Embryonic facial prominence (tissue), 1 donor: ENCODE results near the gene DDIT4L.
"Not testable (repeated sequence)": the region's sequence is repeated elsewhere in the genome, so short reads cannot be mapped to it uniquely, and the experiment has no call there.

Experiments used
- DNase-seq: peaks from one replicate; pipeline ENCODE4 v3.0.0-alpha.2; 2016; ENCODE audit errors: extremely low spot score

Gene DDIT4L, protein sequence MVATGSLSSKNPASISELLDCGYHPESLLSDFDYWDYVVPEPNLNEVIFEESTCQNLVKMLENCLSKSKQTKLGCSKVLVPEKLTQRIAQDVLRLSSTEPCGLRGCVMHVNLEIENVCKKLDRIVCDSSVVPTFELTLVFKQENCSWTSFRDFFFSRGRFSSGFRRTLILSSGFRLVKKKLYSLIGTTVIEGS

GRCh38 chr4:100189820-100190642 lies at the start of gene DDIT4L:
DDIT4L (minus strand) TSS chr4:100190468; CDS start chr4:100189983, 485 bp downstream.
- no peak for DNase-seq

DNA sequence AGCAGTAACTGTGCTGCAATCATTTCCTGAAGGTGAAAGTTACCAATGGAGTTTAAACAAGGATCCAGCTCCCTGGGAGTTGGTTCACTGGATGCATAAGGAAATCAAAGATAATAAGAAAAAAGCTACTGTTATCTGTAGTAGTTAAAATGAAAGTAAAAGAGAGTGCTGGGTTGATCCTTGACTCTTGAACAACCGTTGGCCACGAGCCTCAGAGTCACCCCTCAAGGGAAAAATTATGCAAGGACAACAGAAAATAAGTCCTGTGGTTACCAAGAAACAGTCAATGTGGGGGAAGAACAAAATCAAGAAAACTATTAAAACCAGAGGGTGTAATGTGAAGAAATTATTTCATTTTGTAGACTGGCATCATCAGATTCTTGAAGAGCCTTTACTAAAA lies 49.7 kb upstream of the DDIT4L start:
- DNase-seq = no peak

DNA sequence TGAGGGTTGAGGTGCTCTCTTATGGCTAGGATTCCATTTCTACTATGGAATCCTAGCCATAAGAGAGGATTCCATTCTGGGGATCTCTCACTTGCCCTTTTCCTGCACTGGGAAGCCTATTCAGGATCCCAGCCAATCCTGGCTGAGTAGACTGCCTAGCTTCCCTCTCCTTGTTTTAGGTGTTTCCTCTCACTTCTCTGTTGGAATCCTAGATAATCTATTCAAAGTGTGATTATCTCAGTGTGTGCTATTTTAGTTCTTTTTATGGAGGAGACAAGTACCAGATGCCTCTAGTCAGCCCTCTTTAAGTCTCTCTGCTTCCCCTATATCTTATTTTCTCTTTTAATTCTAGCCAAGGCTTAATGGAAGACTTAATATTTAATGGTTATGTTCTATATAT lies 34.5 kb upstream of the DDIT4L start:
- no peak for DNase-seq

DNA sequence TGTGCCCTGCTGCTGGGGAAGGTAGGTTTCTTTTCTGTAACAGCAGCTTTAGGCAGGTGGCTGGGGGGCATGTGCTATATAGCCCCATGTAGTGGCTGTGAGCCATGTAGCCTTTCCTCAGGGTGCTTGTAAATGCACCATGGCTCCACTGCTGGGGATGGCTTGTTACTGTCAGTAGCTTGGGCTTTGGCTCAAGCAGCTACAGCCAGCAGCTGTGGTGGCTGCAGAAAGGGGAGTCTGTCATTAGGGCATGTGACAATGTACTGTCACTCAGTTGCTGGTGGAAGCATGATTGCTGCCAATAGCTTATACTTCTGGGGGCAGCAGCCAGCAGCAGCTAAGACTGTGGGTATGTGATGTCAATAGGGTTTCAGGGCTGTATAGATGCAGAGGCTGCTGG lies 33.9 kb upstream of the DDIT4L start:
- DNase-seq = no peak

- DNase-seq = no peak
Observed at GRCh38 chr4:100208964-100209363, 18.7 kb upstream of the DDIT4L start.

DNA sequence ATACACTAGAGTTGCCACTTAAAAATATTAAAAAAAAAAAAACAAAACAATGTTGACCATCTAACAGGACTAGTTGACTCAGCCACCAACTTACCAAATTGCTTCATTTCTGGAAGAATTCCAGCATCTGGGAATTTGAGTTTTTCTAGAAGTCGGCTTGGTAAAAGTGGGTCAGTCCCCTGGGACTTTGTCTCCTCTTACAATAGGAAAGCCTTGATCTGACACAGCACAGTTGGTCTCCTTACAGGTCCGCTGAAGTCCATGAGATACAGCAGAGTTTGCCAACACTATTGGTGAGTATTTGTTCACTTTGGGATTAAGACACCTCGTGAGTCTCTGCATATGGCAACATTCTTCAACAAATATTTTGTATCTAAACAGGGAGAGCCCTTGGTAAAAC lies 18.2 kb upstream of the DDIT4L start:
- DNase-seq = no peak

GRCh38 chr4:100206850-100207249 lies 16.6 kb upstream of the DDIT4L start:
- DNase-seq = no peak

DNA sequence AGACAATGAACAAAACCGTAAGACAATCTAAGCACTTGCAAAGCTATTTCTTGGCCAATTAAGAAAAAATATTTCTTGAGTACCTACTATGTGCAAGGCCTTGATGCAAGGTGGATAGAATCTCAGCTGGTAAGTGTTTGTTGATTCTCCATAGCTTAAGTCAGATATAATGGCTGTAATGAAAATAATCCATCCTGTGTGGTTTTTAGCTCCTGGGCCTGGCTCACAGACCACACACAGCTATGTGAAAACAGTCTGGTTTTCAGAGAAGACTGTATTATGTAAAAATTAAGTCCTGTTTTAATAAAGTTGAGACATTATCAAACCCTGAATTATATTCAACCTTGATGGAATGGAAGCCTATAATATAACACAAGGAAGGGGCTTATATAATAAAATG lies 7.8 kb upstream of the DDIT4L start:
- DNase-seq = no peak

DNA sequence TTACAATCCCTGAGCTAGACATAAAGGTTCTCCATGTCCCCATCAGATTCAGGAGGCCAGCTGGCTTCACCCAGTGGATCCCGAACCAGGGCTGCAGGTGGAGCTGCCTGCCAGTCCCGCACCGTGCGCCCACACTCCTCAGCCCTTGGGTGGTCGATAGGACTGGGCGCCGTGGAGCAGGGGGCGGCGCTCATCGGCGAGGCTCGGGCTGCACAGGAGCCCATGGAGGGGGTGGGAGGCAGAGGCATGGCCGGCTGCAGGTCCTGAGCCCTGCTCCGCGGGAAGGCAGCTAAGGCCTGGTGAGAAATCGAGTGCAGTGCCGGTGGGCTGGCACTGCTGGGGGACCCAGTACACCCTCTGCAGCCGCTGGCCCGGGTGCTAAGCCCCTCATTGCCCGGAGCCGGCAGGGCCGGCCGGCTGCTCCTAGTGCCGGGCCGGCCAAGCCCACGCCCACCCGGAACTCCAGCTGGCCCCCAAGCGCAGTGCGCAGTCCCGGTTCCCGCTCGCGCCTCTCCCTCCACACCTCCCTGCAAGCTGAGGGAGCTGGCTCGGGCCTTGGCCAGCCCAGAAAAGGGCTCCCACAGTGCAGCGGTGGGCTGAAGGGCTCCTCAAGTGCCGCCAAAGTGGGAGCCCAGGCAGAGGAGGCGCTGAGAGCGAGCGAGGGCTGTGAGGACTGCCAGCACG lies 6.3 kb upstream of the DDIT4L start:
- not testable (repeated sequence) for DNase-seq

GRCh38 chr4:100190643-100191600 lies 654 bp upstream of the DDIT4L start:
- no peak for DNase-seq

GRCh38 chr4:100188829-100189228 lies 1.4 kb downstream of the DDIT4L start:
- no peak for DNase-seq

DNA sequence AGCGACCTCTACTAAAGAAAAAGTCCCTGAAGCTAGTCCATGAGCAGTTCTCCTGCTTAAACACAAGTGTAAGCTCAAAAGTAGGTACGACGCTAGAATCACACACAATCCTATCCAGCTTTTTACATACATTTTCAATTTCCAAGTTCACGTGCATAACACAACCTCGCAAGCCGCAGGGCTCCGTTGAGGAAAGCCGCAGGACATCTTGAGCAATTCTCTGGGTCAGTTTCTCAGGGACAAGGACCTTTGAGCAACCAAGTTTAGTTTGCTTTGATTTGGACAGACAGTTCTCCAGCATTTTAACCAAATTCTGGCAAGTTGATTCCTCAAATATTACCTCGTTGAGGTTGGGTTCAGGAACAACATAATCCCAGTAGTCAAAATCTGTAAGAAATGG lies 2.5 kb downstream of the DDIT4L start:
- DNase-seq = no peak

- DNase-seq = no peak
Observed at GRCh38 chr4:100184787-100185186, 5.5 kb downstream of the DDIT4L start.

DNA sequence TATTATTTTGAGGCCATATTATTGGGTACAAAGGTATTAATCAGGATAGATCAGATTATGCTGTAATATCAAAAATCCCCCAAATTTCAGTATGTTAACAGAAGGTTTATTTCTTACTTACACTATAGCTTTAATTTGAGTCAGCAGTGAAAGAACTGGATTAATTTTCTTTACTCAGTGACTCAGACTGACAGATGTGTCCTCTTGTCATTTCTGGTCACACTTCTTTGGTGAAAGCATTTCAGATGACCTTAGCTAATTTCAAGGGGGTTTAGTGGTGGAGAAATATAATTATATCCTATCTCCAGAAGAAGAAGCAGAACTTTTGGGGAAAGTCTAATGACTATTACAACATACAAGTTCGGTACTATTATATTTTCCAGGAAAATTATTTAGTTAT lies 12.4 kb downstream of the DDIT4L start:
- no peak for DNase-seq

DNA sequence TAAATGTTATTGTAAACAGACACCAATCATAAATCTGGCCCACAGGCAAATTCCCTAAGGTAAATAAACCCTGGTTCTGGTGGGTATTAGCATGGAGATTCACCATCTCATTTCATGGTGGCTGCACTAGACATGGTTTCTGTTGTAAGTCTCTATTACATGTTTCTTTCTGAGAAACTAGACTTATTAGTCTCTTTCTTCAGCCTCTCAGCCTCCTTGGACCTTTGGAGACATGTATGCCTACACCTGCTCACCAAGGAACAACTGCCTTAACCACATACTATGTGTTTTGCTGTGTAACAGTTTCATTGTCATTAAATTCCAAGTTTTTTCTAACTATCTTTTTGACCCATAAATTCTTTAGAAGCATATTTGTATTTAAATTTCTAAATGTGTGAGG lies 13.1 kb downstream of the DDIT4L start:
- no peak for DNase-seq

DNA sequence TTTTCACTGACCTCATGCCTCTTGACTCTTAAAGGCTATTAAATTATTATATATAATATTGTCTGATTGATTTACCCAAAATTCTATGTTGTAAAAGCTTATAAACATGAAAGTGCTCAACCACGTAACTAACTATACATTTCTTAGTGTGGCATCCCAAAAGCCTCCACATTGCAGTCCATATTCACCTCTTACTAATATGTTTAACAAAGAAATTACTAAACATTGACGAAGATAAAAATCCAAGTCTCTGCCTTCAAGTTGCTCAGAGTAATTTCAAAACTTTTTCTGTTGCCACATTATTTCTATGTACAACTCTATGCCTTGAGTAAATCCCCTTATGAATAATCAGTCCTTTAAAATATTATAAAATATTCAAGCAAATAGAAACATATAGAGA lies 14.4 kb downstream of the DDIT4L start:
- DNase-seq = no peak

- no peak for DNase-seq
Observed at GRCh38 chr4:100174985-100175383, 15.3 kb downstream of the DDIT4L start.

DNA sequence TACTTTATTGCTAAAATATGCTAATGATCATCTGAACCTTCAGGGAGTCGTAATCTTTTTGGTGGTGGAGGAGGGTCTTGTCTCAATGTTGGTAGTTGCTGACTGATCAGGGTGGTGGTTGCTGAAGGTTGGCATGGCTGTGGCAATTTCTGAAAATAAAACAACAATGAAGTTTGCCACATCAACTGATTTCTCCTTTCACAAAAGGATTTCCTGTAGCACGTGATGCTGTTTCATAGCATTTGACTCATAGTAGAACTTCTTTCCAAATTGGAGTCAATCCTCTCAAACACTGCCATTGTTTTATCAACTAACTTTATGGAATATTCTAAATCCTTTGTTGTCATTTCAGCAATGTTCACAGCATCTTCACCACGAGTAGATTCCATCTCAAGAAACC lies 19.3 kb downstream of the DDIT4L start:
- no peak for DNase-seq

GRCh38 chr4:100169491-100170485 lies 20.5 kb downstream of the DDIT4L start:
- no peak for DNase-seq

- no peak for DNase-seq
Observed at GRCh38 chr4:100168521-100168920, 21.7 kb downstream of the DDIT4L start.
